GM19372 (cell line): ENCODE measurements around the gene CPED1.
A peak's percentile ranks its signal among the peaks of the same experiment; 100 is the strongest.
"Not testable (repeated sequence)": the region's sequence is repeated elsewhere in the genome, so short reads cannot be mapped to it uniquely, and the experiment has no call there.

ENCODE experiments used
- ATAC-seq: cut with Tn5 transposase; IDR thresholded peaks from one replicate; pipeline ENCODE4 v1.9.1; 2021; ENCODE audit warnings: mild to moderate bottlenecking, low read depth, moderate library complexity; ENCODE audit not compliant: unreplicated experiment

The CPED1 gene

GRCh38 chr7:121298831-121299239, 310.3 kb downstream of the CPED1 start:
- ATAC-seq: no peak

GRCh38 chr7:121300685-121301420, 312.3 kb downstream of the CPED1 start:
- ATAC-seq: no peak

- no peak for ATAC-seq
Measured at GRCh38 chr7:121301446-121302213, 313.1 kb downstream of the CPED1 start.

DNA sequence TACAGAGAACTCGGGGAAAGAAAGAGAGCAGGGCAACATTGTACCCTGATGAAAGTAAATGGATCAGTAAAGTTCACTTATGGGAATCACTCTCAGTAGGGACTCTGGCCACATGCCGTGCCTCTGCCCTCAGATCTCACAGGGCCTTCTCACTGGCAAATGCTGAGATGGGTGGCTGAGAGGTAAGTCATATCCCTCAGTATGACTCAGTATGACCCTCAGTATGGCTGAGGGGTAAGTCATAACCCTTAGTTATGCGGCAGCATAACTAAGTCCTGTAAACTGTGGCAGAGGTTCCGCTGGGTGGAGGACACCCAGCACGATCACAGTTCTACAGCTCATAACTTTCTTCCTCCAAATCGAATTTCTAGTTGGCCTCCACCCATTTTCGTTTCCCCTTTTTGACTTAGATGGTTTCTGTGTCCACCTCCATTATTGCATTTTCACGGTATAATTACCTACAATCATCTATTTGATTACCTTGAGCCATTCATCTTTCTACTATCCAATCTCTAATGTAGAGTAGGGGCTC, 313.8 kb downstream of the CPED1 start:
- ATAC-seq: peak; percentile 92

DNA sequence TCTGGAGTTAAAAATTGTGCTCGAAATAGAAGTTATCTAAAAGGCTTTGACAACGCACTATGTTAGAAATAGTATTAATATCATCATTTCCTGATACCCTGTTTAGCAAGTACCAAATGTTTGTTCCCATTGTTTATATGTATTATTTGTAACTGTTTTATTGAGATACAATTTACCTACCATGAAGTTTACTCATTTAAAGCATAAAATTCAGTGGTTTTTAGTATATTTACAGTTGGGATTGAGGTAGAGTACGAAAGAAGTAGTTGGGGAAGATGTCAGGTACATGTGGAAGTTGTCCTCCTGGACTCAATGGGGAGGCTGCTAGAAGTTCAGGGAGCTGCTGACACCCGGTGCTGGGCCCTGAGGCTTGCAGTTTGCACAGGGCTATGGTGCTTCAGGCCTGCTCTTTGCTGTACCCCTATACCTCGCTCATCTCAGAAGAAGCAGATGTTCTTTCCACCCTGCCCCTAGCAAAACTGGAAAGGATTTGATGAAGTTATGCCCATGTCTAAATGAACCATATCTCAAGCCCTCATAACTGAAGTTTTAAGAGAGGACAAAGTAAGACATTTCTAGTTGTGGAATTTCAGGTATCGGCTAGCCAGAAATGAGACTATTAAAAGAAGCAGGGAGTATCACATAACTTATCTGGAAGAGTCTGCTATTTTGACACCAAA, 315.1 kb downstream of the CPED1 start:
- no peak for ATAC-seq

GRCh38 chr7:121304102-121304658, 315.7 kb downstream of the CPED1 start:
- no peak for ATAC-seq

DNA sequence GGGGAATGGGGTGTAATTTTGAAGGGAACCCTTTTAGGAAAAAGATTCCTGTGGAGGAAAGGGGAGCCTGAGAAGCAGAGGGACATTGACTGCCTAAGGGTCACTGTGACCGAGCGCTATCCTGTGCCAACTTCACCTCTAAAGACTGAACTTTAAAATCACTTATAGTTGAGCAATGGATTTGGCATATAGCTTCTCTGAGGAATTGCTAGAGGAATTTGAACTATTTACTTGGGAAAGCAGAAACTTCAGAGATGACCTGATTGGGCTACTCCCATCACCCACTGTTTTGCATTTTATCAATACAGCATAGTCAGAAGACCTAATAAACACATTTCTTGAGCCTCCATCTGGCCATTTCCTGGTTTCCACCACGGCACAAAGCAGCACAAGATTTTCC, 316.6 kb downstream of the CPED1 start:
- ATAC-seq: no peak

DNA sequence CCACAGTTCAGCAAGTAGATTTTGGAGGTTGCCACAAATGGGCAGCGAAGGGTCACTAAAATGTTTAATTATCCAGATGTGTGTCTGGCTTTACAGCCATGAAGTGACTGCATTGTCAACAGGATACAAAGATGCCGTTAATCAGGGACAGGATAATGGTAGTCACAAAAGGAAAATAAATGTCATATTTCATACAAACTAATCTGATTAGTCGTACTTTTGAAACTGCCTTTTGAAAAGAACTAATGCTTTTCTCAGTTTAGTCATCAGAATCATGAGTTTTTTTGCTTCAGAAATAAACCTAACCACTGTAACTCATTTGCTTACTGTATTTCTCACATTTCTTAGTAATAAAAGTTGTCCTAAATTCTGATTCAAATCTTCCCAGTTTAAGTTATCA, 318.1 kb downstream of the CPED1 start:
- ATAC-seq: no peak

- ATAC-seq: no peak
Measured at GRCh38 chr7:121307021-121307574, 318.6 kb downstream of the CPED1 start.

- peak; percentile 5 for ATAC-seq
Measured at GRCh38 chr7:121313220-121313792, 324.8 kb downstream of the CPED1 start.

- peak; percentile 82 for ATAC-seq
Measured at GRCh38 chr7:121313793-121314676, 325.5 kb downstream of the CPED1 start.

- ATAC-seq: not testable (repeated sequence)
Measured at GRCh38 chr7:121315170-121315569, 326.7 kb downstream of the CPED1 start.

GRCh38 chr7:121322460-121322859, 333.9 kb downstream of the CPED1 start:
- no peak for ATAC-seq

GRCh38 chr7:121323515-121324302, 335.2 kb downstream of the CPED1 start:
- ATAC-seq: no peak

DNA sequence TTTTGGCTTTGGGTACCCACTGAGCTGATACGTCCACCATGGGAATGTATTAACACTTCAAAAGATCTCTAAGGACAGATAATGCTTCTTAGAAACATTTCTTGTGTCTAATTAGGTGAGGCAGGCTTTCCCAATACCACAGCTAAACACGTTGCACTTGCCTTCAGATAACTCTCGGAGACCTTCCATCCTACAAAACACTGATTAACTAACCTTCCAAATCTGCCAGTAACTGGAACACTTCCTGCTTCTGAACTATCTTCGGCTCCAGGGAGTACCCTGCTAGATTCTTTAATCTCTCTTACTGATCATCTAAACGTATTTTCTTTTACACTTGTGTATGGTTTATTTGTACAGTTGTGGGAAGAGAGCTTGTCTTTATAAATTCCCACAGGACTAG, 339.2 kb downstream of the CPED1 start:
- no peak for ATAC-seq

DNA sequence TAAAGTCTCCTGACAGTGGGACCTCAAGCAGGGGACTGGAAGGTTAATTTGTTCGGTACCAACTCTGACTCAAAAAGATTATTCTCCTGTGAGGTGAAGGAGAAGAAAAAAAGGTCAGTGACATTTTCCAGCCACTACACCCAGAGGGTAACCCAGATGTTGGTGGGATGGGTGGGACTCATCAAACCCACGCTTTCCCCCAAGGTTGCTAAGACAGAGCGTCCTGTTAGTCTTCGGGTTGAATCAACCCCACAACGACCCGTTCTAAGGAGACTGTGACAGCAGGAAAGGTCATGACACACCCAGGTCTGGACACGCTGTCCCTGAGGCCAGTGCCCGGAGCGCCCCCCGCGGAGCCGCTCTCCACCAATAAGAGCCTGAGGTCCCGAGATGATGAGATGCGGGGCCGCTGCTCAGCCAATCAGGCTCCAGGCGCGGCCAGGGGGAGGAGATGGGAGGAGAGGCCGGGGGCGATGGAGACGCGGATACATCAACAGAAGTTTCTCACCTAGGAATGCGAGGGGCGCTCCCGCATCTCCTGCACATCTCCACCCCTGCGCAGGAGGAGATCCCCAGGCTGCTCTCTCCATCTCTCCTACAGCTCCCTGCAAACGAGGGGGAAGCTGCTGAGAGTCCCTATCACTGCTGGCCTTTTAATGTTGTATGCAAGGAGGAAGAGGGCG, 340.1 kb downstream of the CPED1 start, which contains the start of gene WNT16:
Gene WNT16 (plus strand): TSS at position 493 of the 683 bp plus-strand sequence. CDS start 293 bp downstream, outside the sequence.
- peak; percentile 37 for ATAC-seq

DNA sequence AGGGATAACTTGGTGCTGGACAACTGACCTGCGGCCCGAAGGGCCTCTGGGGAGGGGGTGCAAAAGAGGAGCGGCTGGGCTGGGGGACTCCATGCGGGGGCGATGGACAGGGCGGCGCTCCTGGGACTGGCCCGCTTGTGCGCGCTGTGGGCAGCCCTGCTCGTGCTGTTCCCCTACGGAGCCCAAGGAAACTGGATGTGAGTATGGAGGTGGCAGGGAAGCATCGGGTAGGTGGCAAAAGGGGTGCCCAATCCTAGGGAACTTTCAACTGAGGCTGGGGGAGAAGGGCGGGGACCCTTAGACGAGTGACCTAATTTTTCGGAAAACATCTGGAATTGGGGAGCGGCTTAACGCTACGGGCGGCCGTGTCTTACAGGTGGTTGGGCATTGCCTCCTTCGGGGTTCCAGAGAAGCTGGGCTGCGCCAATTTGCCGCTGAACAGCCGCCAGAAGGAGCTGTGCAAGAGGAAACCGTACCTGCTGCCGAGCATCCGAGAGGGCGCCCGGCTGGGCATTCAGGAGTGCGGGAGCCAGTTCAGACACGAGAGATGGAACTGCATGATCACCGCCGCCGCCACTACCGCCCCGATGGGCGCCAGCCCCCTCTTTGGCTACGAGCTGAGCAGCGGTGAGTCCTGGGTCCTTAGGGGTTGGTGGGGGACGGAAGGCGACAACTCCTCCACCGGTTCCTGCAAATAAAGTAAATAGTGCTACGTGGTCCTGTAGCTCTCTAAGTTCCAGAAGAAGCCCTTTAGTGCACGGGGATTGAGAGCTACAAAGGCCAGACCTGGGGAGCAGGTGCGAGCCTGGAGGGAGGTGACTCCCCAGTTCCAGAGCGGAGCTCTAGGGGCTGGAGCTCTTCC, 340.9 kb downstream of the CPED1 start:
- peak; percentile 48 for ATAC-seq
